Measurements from ENCODE around the gene CFAP54.

DNA sequence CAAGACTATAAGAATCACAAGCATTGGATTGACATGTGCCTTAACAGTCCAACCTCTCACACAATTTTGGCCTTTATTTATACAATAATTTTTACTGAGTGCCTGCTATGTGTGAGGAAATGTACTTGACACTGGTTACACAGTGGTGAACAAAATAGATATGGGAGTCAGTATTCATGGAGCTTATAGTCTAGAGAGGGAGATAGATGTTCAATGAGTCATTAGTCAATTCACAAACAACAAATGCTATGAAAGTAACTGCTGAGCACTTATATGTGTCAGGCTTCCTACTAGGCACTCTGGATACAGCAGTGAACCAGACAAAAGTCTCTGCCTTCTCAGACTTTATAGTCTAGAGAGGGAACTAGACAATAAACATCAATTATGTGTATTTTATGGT lies 3.7 kb downstream of the CFAP54 start:
- no peak for TF ChIP-seq EZH2 (IDR thresholded peaks at IDR 0.05; ENCODE audit: low read depth, unreplicated experiment)
- TF ChIP-seq POLR2AphosphoS5 (IDR thresholded peaks at IDR 0.05; ENCODE audit: low read depth), result no peak
- TF ChIP-seq, protein P1, sequence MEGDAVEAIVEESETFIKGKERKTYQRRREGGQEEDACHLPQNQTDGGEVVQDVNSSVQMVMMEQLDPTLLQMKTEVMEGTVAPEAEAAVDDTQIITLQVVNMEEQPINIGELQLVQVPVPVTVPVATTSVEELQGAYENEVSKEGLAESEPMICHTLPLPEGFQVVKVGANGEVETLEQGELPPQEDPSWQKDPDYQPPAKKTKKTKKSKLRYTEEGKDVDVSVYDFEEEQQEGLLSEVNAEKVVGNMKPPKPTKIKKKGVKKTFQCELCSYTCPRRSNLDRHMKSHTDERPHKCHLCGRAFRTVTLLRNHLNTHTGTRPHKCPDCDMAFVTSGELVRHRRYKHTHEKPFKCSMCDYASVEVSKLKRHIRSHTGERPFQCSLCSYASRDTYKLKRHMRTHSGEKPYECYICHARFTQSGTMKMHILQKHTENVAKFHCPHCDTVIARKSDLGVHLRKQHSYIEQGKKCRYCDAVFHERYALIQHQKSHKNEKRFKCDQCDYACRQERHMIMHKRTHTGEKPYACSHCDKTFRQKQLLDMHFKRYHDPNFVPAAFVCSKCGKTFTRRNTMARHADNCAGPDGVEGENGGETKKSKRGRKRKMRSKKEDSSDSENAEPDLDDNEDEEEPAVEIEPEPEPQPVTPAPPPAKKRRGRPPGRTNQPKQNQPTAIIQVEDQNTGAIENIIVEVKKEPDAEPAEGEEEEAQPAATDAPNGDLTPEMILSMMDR (conservative IDR thresholded peaks at IDR 0.05; ENCODE audit: low read depth in 2 of 2), result no peak
- no peak for TF ChIP-seq CREB1 (CRISPR knock-in tag; IDR thresholded peaks at IDR 0.05; ENCODE audit: low read depth)
- TF ChIP-seq REST (IDR thresholded peaks at IDR 0.05; ENCODE audit: unreplicated experiment), result no peak
- no peak for TF ChIP-seq EZH2phosphoT487 (IDR thresholded peaks at IDR 0.05; ENCODE audit: unreplicated experiment)
- no peak for TF ChIP-seq ETS1 (IDR thresholded peaks at IDR 0.05)
- TF ChIP-seq JUNB (IDR thresholded peaks at IDR 0.05; ENCODE audit: unreplicated experiment), result no peak
- no peak for TF ChIP-seq STAT1 (IDR thresholded peaks at IDR 0.05; ENCODE audit: unreplicated experiment)
